DLD1 (cell line): ENCODE results near the gene PRDM5.

Experiments used
- in situ Hi-C: cut with HindIII; loops from 2 replicates; pipeline ENCODE4 v1.10.0; 2017; ENCODE audit warnings: low sequenced_read_pairs

PRDM5 gene

DNA sequence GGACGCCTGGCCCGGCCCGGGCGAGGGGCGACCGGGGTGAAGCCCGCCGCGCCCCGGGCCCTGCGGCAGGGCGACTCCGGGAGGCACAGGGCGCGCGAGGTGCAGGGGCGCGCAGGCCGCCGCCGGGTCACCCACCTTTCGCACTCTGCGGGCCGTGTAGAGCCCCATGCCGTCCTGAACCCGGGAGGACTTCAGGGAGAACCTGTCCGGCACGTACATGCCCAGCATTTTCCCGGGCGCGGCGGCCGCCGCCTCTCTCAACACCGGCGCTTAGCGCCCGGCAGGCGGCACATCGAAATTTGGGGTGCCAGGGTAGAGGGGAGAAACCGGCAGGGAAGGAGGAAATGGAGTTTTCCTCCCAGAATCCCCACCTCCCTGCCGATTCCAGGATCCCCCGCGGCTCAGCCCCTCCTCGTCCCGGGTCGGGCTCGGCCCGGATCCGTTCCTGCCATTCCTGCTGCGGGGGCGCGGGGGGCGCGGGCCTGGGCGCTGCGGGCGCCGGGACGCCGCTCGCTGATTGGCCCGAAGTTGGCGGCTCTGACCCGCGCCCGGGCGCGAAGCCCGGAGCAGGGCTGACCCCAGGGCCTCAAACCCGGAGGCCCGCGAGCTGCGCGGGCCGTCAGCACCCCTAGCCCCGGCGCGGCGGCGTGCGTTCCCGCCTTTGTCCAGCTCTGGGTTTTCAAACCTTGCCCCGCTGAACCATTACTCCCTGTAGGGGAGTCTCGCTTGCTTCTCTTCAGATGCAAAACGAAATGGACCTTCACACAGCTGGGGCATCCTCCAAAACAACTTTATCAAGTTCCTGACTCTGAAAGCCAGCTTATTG, at the start of gene PRDM5:
PRDM5 (minus strand) TSS at position 346 of the 826 bp plus-strand sequence; CDS start at position 228, 118 bp downstream.
- in situ Hi-C loops: no loop called here

DNA sequence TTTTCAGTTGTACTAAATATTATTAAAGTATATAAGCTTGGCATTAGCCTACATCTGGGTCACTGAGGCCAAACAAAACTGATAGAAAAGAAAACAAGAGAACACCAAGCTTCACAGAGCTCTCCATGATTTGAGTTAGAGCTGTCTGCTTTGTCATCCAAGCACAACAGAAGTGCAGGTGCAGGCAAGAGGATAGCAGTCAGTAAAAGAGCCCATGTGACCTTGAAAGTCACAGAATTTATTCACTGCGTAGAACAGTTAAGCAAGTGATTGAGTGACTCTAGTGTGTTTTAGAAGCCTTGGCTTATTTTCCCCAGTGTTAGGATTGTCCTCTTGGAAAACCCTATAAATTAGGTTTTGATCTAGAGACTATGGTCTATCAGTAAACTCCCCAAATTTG, 49.4 kb upstream of the PRDM5 start:
- in situ Hi-C loops: no loop called here

DNA sequence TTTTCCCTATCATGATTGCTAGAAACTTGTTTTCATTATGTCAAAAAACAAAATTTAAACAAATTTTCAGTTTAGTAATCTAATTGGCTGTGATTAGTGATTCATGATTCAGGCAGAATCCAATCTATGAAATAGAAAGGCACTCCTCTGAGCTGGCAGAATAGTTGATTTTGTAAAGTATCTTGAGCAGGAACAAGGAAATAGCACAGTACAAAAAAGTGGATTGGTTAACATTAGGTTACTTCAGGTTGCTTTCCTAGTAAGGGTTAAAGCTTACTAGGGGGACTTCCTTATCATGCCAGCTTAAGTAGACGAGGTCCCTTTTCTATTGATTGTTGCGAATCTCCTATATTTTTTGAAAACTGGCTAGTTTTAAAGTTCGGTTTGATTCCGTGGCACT, 43.4 kb upstream of the PRDM5 start:
- in situ Hi-C loops: no loop called here

DNA sequence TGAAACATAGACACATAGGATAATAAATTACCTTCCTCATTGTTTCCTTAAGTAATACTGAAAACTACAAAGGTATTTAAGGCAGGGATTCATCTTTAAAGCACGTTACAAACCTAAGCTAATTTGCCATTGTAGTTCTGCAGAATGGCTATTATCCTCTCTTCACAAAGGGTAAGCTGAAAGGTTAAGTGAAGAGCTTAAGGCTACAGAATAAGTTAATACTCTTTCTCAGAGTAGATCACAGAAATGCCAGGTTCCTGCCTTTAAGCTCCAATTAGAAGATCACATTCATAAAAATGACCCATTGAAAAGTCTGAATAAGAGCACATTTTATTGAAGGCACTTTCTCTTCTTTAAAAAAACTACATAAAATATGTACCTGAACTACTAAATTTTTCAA, 42.1 kb upstream of the PRDM5 start:
- in situ Hi-C loops: no loop called here

DNA sequence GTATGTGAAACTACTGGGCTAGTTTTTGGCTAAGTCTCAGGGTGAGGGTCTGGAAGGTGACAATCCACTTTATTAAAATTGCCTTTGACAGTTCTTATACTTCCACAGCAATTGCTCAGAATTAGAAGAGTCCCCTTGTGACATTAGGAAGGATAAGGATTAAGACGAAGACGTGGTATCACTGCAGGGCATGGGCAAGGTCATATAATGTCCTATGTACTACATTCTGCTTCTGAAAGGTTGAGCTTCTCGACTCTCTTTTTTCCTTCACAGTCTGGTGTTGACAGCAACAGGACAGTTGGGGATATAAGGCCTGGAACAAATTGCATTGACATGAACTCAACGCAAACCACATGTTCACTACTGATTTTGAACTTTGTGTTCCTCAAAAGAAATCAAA, 40.9 kb upstream of the PRDM5 start:
- in situ Hi-C loops: no loop called here

DNA sequence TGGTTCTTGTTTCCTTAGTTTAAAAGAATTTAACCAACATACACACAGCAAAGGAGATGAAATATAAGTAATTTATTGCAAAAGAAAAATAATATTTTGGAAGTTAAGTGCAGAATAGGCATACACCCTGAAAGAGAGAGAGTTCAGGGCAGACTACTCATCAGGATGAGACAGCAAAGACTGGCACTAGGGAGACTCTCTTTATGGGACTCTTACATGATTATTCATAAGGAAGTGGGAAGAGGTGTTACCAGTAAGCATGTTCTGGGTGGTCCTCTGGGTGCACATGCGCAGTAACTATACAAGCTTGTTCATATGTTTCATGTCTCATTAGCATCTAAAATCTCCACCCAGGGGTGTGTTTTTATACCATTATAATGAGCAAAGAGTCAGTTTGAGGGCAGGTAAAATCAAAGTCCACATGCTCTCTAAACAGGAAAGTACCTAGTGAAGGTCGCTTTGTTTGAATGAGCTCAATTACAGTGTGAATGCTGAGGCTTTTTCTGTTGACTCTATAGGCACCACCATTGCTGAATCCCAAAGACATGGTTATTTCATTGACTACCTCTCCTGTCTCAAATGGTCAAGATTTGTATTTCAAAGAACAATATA, 38.2 kb upstream of the PRDM5 start:
- in situ Hi-C loops: no loop called here

DNA sequence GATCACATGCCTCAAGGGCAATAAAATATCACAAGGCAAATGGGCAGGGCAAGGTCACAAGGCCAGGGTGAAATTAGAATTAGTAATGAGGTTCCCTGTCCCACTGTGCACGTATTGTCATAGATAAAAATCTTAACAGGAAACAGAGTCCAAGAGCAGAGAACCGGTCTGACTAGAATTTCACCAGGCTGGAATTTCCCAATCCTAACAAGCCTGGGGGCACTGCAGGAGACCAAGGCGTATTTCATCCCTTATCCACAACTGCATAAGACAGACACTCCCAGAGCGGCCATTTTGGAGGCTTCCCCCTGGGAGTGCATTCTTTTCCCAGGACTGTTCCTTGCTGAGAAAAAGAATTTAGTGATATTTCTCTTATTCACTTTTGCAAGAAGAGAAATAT, 25.9 kb upstream of the PRDM5 start:
- in situ Hi-C loops: no loop called here

DNA sequence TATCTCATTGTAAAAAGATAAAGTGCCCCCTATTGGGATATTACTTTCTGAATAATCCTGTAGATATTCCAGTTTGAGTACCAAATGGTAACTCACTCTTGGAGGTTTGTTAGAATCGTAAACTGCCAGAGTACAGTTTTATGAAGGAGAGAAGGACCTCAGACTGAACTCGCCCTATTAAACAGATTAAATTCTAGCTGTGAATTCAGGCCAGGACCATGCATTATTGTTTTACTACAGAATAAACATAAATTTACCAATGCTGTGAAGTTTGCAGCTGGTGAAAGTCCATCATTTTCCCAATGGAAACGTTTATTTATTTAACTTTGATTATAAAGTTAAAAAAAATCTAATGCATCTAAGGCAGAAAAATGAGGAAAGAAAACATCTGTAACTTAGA, 20.2 kb upstream of the PRDM5 start:
- in situ Hi-C loops: no loop called here

DNA sequence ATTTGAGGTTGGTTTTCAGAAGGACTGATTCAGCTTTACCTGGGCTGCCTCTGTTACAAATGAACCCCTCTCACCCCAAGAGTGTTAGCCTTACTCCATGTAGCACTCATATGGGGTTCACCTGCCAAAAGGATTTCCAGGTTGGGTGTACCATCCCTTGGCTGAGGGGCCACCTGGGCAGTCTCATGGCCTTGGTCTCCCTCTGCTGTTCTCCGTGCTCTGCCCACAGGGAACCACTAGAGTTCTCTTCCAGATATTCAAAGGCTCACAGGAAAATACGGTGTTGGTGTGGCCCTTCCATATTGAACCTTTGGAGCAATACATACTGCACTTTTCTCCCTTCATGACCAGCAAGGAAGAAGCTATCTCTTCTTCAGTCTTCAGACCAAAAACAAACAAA, 18.0 kb upstream of the PRDM5 start:
- in situ Hi-C loops: no loop called here

DNA sequence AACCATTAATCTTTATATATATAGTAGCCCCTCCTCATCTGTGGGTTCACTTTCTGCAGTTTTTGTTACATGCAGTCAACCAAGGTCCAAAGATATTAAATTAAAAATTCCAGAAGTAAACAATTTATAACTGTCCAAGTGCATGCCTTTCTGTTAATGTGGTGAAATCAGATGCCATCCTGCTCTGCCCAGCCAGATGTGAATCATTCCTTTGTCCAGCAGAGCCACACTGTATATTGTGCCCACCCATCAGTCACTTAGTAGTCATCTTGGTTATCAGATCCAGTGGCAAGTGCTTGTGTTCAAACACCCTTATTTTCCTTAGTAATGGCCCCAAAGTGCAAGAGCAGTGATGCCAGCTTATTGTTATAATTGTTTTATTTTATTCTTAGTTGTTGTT, 17.2 kb upstream of the PRDM5 start:
- in situ Hi-C loops: no loop called here

DNA sequence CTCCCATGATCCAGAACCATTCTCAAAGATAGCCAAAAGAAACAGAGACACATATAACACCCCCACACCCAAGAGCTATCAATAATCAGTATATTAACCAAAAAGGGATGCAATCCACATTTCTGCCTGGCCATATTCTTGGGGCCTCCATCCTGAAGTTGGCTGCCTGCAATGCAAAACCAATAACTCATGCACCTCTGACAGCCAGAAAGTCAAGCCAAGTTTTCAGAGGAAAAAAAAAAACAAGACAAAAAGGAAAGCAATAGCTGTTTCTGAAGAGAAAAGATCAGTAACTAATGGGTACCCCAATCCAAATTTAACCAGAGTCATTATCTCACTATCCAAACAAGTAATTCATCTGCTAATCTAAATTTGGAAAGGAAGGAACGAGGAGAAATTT, 7.3 kb upstream of the PRDM5 start:
- in situ Hi-C loops: no loop called here

DNA sequence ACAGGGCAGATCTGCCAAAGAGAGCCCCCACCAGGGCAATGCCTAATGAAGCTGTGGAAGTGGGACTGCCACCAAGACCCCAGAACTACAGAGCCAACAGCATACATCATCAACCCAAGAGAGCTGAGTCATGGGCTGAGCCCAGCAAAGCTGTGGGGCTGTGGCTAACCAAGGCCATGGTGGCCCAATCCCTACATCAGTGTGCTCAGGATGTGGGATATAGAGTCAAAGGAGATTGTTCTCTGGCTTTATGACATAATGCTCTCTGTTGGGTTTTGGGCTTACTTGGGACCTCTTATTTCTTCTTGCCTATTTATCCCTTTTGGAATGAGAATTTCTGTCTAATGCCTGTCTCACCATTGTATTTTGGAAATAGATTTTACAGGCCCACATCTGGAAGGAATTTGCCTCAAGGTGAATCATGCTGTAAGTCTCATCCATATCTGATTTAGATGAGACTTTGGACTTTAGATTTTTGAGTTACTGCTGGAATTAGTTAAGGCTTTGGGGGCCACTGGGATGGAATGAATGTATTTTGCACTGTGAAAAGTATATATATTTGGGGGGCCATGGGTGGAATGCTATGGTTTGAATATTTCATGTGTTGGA, 5.4 kb upstream of the PRDM5 start:
- in situ Hi-C loops: no loop called here

DNA sequence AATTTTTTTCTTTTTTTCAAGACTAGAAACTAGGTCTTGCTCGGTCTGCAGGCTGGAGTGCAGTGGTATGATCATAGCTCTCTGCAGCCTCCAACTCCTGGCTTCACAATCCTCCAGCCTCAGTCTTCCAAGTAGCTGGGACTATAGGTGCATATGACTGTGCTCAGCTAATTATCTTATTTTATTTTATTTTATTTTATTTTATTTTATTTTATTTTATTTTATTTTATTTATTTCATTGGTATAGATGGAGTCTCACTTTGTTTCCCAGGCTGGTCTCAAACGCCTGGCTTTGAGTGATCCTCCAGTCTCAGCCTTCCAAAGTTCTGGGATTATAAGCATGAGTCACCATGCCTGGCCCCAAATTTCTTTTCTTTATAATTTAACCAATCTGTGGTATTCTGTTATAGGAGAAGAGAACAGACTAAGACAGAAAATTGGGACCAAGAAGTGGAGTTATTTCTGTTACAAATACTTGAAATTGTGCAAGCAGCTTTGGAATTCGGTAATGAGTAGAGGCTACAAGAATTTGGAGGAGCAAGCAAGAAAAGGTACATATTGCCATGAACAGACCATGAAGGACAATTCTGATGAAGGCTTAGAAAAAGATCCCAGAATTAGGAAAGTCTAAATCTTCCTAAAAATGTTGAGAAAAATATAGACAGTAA, 4.0 kb upstream of the PRDM5 start:
- in situ Hi-C loops: no loop called here

DNA sequence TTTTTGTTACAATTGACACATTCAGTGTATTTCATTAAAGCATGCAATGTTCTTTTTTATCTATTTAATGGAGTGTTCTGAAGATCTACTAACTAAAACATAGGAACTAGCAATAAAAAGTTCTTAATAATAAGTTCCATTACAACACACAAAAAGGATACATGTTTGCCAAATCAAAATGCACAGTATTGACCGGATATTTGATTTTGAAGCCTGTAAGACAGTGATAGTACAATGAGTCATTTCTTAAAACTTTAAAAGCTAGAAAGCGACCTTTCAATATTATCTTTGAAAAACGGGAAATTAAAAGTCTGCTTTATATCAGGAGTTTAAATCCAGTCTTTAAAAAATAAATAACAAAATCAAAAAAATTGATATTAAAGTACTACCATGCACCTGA, 2.4 kb upstream of the PRDM5 start:
- in situ Hi-C loops: no loop called here

DNA sequence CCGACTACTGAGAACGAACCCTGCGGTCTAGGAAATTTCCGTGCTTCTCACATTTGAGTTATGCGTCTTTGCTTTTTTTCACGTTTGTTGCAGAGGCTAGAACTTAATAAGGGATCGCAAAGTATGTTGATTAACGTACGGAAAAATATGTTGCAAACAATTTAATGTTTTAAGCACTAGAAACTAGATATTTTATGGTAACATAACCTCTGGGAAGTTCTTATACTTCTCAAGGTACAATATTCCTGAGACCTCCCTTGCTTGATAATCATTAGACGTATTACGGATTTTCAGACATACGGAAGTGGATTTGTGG, 639 bp upstream of the PRDM5 start:
- in situ Hi-C loops: no loop called here

DNA sequence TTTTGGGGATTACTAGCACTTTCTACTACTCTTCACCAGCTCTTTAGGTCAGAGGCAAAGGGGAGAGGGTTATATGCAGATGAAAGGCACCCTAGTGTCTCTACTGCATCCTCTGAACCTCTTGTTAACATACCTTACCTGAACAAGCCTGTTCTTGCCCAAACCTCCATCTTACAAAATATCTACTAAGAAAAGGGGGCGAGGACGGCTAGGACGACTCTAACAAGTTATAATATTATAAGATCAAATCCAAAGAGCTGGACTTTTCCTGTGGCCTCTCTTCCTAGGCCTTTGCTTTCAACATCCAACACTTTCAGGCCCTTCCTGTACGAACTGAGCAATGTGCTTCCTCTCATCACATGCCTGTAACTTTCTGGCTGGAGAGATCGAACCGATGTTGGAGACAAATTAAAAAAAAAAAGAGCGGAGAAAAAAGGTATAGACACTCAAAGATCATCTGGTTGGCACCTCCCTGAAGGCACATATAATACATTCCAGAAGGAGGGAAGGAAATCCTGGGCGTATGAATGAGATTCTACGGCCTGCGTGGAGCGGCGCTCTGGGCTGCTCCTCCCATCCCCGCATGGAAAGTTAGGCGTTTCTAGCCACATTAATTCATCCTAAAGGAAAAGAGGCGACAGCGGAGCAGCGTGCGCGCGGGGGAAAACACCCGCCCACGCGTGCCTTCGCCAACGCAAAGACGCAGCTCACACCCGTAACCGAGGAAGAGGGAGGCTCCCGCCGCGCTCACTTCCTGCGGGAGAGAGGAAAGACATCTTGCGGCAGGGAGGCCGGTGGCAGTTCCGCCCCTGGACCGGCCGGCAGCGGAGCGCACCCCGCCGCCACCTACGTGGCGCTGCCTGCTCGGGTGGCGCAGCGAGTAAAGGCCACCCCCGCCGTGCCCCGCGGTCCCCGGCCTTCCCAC, 808 bp downstream of the PRDM5 start:
- in situ Hi-C loops: no loop called here

DNA sequence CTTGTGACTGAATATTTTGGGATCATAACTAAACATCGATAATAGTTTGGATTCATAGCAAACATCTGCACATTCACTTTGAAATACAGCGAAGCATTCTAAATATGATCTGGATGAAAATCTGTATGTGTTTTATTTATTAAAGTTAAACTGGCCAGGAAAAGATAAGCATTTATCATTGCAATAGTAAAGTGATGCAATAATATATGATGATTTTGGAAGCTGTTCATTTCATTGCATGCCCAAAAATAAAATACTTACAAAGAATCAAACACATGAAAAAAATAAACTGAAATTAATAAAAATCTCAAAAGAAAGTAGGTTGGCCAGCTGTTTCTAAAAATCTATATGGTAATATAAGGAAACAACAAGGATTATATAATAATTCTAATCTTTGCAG, 1.9 kb downstream of the PRDM5 start:
- in situ Hi-C loops: no loop called here

DNA sequence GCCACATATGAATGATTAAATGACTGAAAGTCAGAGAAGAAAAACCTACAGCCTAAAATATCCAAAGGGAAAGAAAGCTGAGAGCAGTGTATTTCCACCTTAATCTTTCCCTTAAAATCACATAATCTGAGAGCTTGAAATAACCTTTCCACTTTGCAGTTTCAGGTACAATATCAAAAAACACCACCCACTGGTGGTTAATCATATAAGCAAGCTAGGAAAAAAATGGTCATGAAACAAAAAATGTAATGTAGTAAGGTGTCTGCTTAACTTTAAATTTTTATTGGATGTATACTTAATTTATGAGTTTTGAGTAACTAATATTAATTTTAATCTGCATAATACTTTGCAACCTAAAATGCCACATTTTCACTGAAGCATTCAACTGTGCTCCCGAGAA, 3.2 kb downstream of the PRDM5 start:
- in situ Hi-C loops: no loop called here

DNA sequence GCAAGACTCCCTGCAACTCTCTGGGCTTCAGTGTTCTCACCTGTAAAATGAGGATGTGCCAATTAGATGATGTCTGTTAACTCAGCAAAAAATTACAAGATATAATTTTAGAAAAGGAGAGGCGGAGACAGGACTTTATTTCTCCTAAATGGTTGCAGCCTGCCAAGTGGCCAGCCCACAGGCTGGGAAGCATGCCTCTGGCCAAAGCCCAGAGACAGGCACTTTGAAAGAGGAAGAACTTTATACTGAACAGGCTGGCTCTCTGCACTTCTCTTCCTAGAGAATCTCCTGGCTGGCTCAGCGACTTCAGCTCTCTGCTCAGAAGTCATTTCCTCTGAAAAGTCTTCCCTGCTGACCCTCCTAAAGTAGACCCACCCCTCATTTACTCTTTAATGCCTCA, 3.7 kb downstream of the PRDM5 start:
- in situ Hi-C loops: no loop called here

DNA sequence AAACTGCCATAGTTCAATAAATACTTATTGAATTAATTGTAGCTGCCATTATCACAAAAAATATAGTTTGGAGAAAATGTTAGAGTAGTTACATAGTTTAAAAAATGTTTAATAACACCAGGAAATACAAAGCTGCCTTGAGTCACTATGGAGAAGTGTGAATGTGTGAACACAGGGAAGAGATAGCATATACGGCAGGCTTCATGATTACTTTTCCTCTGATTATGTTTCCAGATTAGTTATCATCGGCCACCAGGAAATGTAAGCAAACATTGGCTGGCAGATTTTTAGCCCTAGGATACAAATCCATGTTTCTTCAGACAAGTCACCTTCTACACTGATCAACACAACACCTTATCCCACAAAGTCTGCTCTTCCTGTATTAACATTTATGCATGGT, 4.4 kb downstream of the PRDM5 start:
- in situ Hi-C loops: no loop called here

DNA sequence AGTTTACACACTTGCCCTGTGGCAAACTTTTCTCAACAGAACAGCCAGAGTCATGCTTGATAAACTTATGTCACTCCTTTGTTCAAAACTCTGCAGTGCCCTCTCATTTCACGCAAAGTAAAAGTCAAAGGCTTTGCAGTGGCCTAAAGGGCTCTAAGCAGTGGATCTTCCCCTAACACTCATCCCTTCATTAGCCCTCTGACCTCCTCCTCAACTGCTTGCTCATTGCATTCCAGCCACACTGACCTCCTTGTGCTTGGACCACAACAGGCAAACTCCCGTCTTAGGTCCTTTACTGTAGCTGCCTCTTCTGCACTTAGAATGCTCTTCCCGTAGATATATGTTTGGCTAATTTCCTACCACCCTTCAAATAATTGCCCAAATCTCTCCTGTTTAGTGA, 5.6 kb downstream of the PRDM5 start:
- in situ Hi-C loops: no loop called here
